SH-SY5Y (cell line): ENCODE data around the gene UBE2G1.

Experiments
- GATA2 ChIP-seq: IDR thresholded peaks from 2 replicates; pipeline ENCODE4 v1.6.1; 2011; ENCODE audit warnings: mild to moderate bottlenecking, low read depth, low read length
- GATA3 ChIP-seq: IDR thresholded peaks from 2 replicates; pipeline ENCODE4 v1.6.1; 2011; ENCODE audit warnings: low read depth, mild to moderate bottlenecking, low read length, moderate library complexity

The UBE2G1 gene

GRCh38 chr17:4262703-4263102 lies 103.8 kb downstream of the UBE2G1 start:
- TF ChIP-seq GATA3 = no peak
- no peak for TF ChIP-seq GATA2

GRCh38 chr17:4261452-4261851 lies 105.0 kb downstream of the UBE2G1 start:
- no peak for TF ChIP-seq GATA2

- TF ChIP-seq GATA3 (no peak), GATA2 (no peak)
Measured at GRCh38 chr17:4258867-4259266, 107.6 kb downstream of the UBE2G1 start.

GRCh38 chr17:4256952-4257351 lies 109.5 kb downstream of the UBE2G1 start:
- no peak for TF ChIP-seq GATA2
- no peak for TF ChIP-seq GATA3

GRCh38 chr17:4250887-4251286 lies 115.6 kb downstream of the UBE2G1 start:
- TF ChIP-seq GATA3 = no peak
- no peak for TF ChIP-seq GATA2

GRCh38 chr17:4249452-4250029 lies 116.9 kb downstream of the UBE2G1 start:
- no peak for TF ChIP-seq GATA3
- TF ChIP-seq GATA2 = no peak

- TF ChIP-seq GATA3 (no peak), GATA2 (no peak)
Measured at GRCh38 chr17:4248504-4249277, 117.8 kb downstream of the UBE2G1 start.

GRCh38 chr17:4247971-4248388 lies 118.5 kb downstream of the UBE2G1 start:
- TF ChIP-seq GATA2 (no peak), GATA3 (no peak)

- TF ChIP-seq GATA2 (no peak), GATA3 (no peak)
Measured at GRCh38 chr17:4247361-4247970, 119.0 kb downstream of the UBE2G1 start.

GRCh38 chr17:4246674-4247073 lies 119.8 kb downstream of the UBE2G1 start:
- TF ChIP-seq GATA3 (no peak), GATA2 (no peak)

- TF ChIP-seq GATA2 = no peak
- TF ChIP-seq GATA3 = no peak
Measured at GRCh38 chr17:4241535-4241934, 124.9 kb downstream of the UBE2G1 start.

- TF ChIP-seq GATA2 = no peak
Measured at GRCh38 chr17:4236456-4236855, 130.0 kb downstream of the UBE2G1 start.

GRCh38 chr17:4235372-4236279 lies 130.8 kb downstream of the UBE2G1 start:
- TF ChIP-seq GATA3 (no peak), GATA2 (no peak)

- no peak for TF ChIP-seq GATA3
- no peak for TF ChIP-seq GATA2
Measured at GRCh38 chr17:4234401-4234800, 132.1 kb downstream of the UBE2G1 start.
